HCT116 (cell line): Measurements from ENCODE around the gene STK11.

Source experiments
- POLR2A ChIP-seq: IDR thresholded peaks from 2 replicates; pipeline ENCODE4 v1.7.0; 2011; ENCODE audit warnings: borderline replicate concordance; ENCODE audit not compliant: insufficient read depth, insufficient read length; ENCODE audit errors: extremely low read depth
- TF ChIP-seq, protein P1 (sequence below), 3 experiments: fragments of 200-600 bp in 1 of 3; sonication (generic) in 1 of 3; IDR thresholded peaks in 2 of 3; conservative IDR thresholded peaks in 1 of 3; 2 replicates each; pipeline ENCODE4 v1.5.1; 2012 to 2017; ENCODE audit warnings: low read depth in 2 of 3, low read length in 2 of 3, antibody characterized with exemption in 1 of 3, borderline replicate concordance in 1 of 3, control low read depth in 1 of 3, mild to moderate bottlenecking in 1 of 3, mixed read lengths in 1 of 3, mixed run types in 1 of 3, moderate library complexity in 1 of 3; ENCODE audit not compliant: insufficient read depth in 1 of 3
- TF ChIP-seq, protein P2 (sequence below): IDR thresholded peaks from 2 replicates; pipeline ENCODE4 v1.6.1; 2012; ENCODE audit warnings: low read depth

DNA sequence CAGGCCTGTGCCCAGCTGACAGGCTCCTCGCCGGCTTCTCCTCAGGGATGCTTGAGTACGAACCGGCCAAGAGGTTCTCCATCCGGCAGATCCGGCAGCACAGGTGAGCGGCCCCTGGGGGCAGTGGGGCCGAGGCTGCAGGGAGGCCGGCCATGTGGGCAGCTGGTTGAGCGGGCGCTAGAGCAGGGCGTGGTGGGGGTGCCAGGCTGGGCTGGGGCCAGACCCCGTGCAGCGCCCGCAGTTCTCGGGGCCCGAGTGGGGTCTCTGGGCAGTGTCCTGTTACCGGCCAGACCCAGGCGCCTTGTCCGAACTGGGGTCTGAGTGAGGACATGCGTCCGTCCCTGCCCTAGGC is 16.3 kb downstream of the STK11 start:
- TF ChIP-seq, protein P1, sequence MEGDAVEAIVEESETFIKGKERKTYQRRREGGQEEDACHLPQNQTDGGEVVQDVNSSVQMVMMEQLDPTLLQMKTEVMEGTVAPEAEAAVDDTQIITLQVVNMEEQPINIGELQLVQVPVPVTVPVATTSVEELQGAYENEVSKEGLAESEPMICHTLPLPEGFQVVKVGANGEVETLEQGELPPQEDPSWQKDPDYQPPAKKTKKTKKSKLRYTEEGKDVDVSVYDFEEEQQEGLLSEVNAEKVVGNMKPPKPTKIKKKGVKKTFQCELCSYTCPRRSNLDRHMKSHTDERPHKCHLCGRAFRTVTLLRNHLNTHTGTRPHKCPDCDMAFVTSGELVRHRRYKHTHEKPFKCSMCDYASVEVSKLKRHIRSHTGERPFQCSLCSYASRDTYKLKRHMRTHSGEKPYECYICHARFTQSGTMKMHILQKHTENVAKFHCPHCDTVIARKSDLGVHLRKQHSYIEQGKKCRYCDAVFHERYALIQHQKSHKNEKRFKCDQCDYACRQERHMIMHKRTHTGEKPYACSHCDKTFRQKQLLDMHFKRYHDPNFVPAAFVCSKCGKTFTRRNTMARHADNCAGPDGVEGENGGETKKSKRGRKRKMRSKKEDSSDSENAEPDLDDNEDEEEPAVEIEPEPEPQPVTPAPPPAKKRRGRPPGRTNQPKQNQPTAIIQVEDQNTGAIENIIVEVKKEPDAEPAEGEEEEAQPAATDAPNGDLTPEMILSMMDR (IDR thresholded peaks at IDR 0.05 in 2 of 3, conservative IDR thresholded peaks at IDR 0.05 in 1 of 3; ENCODE audit: borderline replicate concordance in 1 of 3, insufficient read depth in 1 of 3, low read depth in 2 of 3, low read length in 2 of 3), result no peak
- no peak for TF ChIP-seq POLR2A
- TF ChIP-seq, protein P2, sequence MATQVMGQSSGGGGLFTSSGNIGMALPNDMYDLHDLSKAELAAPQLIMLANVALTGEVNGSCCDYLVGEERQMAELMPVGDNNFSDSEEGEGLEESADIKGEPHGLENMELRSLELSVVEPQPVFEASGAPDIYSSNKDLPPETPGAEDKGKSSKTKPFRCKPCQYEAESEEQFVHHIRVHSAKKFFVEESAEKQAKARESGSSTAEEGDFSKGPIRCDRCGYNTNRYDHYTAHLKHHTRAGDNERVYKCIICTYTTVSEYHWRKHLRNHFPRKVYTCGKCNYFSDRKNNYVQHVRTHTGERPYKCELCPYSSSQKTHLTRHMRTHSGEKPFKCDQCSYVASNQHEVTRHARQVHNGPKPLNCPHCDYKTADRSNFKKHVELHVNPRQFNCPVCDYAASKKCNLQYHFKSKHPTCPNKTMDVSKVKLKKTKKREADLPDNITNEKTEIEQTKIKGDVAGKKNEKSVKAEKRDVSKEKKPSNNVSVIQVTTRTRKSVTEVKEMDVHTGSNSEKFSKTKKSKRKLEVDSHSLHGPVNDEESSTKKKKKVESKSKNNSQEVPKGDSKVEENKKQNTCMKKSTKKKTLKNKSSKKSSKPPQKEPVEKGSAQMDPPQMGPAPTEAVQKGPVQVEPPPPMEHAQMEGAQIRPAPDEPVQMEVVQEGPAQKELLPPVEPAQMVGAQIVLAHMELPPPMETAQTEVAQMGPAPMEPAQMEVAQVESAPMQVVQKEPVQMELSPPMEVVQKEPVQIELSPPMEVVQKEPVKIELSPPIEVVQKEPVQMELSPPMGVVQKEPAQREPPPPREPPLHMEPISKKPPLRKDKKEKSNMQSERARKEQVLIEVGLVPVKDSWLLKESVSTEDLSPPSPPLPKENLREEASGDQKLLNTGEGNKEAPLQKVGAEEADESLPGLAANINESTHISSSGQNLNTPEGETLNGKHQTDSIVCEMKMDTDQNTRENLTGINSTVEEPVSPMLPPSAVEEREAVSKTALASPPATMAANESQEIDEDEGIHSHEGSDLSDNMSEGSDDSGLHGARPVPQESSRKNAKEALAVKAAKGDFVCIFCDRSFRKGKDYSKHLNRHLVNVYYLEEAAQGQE, result no peak
